Astrocyte (in vitro differentiated cells and primary cell): ENCODE measurements around the gene TSHZ1.

Experiments used
- CTCF ChIP-seq: IDR thresholded peaks from 2 replicates; pipeline ENCODE4 v1.5.1; 2011; ENCODE audit warnings: low read depth, mild to moderate bottlenecking, inconsistent platforms, low read length, moderate library complexity; ENCODE audit not compliant: insufficient read depth
- EZH2 ChIP-seq: IDR thresholded peaks from 2 replicates; pipeline ENCODE4 v1.6.1; 2012; ENCODE audit warnings: mild to moderate bottlenecking, low read length, inconsistent platforms; ENCODE audit not compliant: insufficient read depth

- TF ChIP-seq CTCF = no peak
- TF ChIP-seq EZH2 = no peak
Observed at GRCh38 chr18:75287700-75288099, 77.1 kb downstream of the TSHZ1 start.
